GM18511 (cell line): Measurements from ENCODE around the gene FTL.
A peak's percentile ranks its signal among the peaks of the same experiment; 100 is the strongest.
"Not testable (repeated sequence)": the region's sequence is repeated elsewhere in the genome, so short reads cannot be mapped to it uniquely, and the experiment has no call there.

Experiments
- ATAC-seq: cut with Tn5 transposase; IDR thresholded peaks from one replicate; pipeline ENCODE4 v1.9.1; 2021; ENCODE audit warnings: mild to moderate bottlenecking, moderate library complexity; ENCODE audit not compliant: unreplicated experiment

Gene FTL

GRCh38 chr19:48965040-48965805 is at the start of gene FTL:
Gene FTL, plus strand, starts transcription at chr19:48965309. Its CDS starts 199 bp downstream, at chr19:48965508.
- ATAC-seq: peak; percentile 47

GRCh38 chr19:48915757-48916156 is 49.4 kb upstream of the FTL start:
- ATAC-seq: no peak

DNA sequence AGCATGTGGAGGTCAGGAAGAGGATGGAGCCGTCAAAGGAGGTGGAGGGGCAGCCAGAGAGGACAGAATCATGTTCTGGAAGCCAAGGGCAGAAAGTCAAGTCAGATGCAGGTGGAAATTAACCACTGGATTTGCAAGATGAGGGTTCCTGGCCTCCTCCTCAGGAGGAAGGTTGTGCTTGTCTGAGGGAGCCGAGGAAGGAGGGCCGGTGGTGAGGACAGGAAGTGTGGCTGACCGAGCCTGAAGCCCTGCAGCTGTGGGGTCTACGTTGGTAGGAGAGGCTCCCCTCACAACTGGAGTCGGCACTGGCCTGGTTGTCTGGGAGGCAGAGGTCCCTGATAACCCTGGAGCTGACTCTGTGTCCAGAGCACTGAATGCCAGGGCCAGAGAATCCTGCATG is 47.0 kb upstream of the FTL start:
- ATAC-seq: no peak

DNA sequence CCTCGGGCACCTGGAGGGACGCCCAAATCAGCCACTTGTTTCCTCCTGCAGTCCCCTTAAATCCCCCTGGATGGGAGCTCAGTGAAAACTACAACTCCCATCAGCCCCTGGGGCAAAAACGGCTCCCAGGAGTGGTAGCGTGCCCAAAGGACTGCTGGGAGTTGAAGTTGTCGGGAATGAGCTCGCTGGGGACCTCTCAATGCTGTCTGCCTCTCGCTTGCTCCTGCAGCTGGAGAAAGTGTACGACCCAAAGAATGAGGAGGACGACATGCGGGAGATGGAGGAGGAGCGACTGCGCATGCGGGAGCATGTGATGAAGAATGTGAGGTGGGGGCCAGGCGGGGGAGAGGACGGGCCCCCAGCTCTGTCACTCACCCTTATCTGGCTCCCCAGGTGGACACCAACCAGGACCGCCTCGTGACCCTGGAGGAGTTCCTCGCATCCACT is 46.3 kb upstream of the FTL start:
- no peak for ATAC-seq

- ATAC-seq: not testable (repeated sequence)
These were observed 45.8 kb upstream of the FTL start for GRCh38 chr19:48919271-48919670.

DNA sequence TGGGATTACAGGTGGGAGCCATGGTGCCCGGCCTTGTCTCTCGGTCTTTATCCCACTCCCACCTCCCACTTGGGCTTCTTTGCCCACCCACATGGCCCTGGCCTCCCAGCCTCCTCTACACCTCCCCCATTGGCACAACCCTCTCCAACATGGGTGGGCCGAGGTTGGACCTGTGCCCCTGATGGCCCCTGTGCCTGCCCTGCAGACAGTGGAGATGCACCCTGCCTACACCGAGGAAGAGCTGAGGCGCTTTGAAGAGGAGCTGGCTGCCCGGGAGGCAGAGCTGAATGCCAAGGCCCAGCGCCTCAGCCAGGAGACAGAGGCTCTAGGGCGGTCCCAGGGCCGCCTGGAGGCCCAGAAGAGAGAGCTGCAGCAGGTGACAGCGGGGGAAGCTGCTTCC is 44.2 kb upstream of the FTL start:
- no peak for ATAC-seq

- no peak for ATAC-seq
These were observed 43.2 kb upstream of the FTL start for GRCh38 chr19:48921721-48922500.

GRCh38 chr19:48922548-48923490 is 42.3 kb upstream of the FTL start:
- no peak for ATAC-seq

DNA sequence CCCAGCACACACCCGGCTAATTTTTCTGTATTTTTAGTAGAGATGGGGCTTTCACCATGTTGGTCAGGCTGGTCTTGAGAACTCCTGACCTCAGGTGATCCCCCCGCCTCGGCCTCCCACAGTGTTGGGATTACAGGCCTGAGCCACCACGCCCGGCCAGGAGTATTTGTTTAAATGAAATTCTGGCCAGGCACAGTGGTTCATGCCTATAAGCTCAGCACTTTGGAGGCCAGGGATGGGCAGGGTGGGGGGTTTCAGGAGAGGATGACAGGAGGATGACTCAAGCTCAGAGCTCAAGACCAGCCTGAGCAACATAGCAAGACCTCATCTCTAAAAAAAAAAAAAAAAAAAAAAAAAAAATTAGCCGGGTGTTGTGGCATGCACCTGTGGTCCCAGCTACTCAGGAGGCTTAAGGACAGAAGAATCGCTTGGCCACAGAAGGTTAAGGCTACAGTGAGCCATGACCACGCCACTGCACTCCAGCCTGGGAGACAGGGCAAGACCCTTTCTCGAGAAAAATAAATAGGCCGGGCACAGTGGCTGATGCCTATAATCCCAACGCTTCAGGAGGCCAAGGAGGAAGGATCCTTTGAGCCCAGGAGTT is 39.8 kb upstream of the FTL start:
- no peak for ATAC-seq

GRCh38 chr19:48925890-48926289 is 39.2 kb upstream of the FTL start:
- not testable (repeated sequence) for ATAC-seq

- ATAC-seq: no peak
These were observed 38.2 kb upstream of the FTL start for GRCh38 chr19:48926909-48927308.

DNA sequence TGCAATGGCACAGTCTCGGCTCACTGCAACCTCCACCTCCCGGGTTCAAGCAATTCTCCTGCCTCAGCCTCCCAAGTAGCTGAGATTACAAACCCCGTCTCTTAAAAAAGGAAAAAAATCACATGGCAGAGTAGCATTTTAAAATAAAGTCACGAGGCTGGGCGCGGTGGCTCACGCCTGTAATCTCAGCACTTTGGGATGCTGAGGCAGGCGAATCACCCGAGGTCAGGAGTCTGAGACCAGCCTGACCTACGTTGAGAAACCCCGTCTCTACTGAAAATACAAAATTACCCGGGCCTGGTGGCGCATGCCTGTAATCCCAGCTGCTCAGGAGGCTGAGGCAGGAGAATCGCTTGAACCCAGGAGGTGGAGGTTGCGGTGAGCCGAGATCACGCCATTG is 37.4 kb upstream of the FTL start:
- ATAC-seq: not testable (repeated sequence)

DNA sequence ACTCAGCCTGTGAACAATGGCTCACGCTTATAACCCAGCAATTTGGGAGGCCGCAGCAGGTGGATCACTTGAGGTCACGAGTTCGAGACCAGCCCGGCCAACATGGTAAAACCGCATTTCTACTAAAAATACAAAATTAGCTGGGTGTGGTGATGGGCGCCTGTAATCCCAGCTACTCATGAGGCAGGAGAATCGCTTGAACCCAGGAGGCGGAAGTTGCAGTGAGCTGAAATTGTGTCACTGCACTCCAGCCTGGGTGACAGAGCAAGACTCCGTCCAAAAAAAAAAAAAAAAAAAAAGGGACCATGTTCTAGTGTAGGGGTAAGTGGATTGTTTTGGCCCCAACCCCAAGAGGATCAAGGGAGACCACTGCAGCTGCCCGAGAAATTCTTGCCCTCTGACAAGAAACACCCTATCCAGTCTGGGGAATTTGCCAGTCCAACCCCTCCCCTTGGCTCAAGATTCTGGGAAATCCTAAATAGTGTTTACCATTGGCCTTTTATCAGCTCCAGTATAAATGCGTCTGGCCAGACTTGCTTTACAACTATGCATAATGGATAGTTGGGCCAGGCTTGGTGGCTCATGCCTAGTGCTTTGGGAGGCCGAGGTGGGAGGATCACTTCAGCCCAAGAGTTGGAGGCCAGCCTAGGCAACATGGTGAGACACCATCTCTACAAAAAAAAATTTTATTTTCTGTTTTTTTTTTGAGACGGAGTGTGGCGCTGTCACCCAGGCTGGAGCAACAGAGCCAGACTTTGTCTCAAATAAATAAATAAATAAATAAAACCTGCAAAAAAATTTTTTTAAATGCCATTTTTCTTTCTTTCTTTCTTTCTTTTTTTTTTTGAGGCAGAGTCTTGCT is 36.7 kb upstream of the FTL start:
- ATAC-seq: no peak

- ATAC-seq: no peak
These were observed 31.7 kb upstream of the FTL start, which contains the start of gene DHDH for GRCh38 chr19:48933382-48933932. Gene DHDH, plus strand, starts transcription at chr19:48933699. Its CDS starts 23 bp downstream, at chr19:48933722.

DNA sequence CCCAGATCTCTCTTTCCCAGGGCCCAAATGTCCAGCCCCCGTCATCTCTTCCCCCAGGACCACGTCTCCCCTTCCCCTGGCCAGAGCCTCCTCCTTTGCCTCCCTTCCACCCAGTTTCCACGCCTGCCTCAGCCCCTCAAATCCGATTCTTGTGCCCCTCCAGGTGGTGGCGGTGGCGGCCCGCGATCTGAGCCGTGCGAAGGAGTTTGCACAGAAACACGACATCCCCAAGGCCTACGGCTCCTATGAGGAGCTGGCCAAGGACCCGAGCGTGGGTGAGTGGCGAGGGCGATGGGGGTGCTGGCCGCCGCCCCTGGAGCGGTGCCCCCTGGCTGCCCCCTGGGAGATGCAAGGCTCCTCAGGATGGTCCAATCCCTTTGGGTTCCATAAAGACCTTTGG is 30.3 kb upstream of the FTL start:
- no peak for ATAC-seq

GRCh38 chr19:48935864-48936263 is 29.2 kb upstream of the FTL start:
- no peak for ATAC-seq

DNA sequence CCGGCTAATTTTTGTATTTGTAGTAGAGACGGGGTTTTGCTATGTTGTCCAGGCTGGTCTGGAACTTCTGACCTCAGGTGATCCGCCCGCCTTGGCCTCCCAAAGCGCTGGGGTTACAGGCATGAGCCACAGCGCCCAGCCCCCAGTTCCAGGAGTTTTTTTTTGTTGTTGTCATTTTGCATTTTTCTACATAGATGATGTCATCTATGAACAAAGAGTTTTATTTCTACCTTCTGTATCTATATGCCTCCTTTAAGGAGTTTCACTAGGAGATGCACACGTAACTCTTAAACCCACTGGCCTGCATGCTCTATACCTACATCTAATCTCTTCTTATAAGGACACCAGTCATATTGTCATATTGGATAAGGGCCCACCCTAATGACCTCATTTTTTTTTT is 26.9 kb upstream of the FTL start:
- ATAC-seq: no peak

DNA sequence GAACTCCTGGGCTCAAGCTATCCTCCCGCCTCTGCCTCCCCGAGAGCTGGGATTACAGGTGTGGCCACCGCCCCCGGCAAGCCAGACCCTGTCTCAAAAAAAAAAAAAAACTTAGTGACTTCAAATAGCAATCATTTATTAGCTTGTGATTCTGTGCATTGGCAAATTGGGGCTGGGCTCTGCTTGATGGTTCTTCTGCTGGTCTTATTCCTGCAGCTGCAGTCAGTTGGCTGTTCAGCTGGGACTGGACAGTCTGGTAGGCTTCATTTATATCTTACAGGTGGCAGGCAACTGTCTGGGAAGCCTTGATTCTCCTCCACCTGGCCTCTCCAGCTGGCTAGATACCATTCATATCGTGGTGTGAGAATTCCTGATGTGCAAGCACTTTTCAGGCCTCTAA is 24.2 kb upstream of the FTL start:
- ATAC-seq: no peak

- ATAC-seq: no peak
These were observed 22.0 kb upstream of the FTL start for GRCh38 chr19:48943081-48943480.
